Left forelimb (tissue), 1 donor: ENCODE results near the gene POLR3E.
"Not testable (repeated sequence)": the region's sequence is repeated elsewhere in the genome, so short reads cannot be mapped to it uniquely, and the experiment has no call there.

ENCODE experiments used
- DNase-seq: peaks from one replicate; pipeline ENCODE4 v3.0.0-alpha.2; 2018; ENCODE audit warnings: low spot score

POLR3E gene

DNA sequence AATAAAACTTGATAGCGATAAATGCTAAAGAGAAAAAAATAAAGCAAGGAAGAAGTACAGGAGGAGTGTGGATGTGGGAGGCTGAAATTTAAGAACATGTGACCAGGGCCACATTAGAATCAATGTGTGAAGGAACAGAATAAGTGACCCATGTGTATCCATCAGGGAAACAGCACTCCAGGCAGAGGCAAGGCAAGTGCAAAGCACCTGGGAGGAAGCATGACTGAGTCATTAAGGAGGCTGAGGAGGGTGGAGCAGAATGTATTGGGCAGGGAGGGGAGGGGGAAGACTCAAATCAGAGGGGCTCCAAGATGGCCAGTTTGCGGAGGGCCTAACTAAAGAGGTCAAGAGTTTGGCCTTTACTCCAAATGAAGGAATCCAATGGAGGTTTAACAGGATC lies 69.2 kb downstream of the POLR3E start:
- DNase-seq, result no peak

DNA sequence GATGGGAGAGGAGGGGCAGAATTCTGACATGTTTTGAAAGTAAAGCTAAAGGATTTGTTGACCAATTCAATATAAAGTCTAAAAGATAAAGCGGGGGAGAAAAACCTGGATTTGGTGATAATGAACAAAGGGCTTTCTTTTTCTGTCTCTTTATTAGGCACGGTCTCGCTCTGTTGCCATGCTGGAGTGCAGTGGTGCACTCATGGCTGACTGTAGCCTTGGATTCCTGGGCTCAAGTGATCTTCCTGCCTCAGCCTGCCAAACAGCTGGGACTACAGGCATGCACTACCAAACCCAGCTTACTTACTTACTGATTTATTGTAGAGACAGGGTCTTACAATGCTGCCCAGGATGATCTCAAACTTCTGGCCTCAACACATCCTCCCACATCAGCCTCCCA lies 69.7 kb downstream of the POLR3E start:
- DNase-seq, result no peak

DNA sequence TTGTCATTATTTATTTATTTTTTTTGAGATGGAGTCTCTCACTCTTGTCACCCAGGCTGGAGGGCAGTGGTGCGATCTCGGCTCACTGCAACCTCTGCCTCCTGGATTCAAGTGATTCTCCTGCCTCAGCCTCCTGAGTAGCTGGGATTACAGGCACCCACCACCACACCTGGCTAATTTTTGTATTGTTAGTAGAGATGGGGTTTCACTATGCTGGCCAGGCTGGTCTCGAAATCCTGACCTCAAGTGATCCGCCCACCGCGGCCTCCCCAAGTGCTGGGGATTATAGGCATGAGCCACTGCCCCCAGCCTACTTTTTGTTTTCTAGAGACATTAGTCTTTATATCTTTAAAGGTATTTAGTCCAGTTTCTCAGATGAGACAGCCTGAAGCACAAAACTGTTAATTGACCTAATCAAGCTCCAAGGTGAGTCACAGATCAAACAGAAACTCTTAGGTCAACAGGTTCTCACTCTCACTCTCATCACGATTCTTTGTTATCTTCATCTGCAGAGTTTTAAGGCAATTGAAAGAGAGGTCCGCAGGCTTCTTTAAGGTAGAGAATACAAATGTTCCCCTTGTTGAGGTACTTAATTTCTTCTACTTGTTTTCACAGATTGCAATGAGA lies 71.1 kb downstream of the POLR3E start:
- not testable (repeated sequence) for DNase-seq

DNA sequence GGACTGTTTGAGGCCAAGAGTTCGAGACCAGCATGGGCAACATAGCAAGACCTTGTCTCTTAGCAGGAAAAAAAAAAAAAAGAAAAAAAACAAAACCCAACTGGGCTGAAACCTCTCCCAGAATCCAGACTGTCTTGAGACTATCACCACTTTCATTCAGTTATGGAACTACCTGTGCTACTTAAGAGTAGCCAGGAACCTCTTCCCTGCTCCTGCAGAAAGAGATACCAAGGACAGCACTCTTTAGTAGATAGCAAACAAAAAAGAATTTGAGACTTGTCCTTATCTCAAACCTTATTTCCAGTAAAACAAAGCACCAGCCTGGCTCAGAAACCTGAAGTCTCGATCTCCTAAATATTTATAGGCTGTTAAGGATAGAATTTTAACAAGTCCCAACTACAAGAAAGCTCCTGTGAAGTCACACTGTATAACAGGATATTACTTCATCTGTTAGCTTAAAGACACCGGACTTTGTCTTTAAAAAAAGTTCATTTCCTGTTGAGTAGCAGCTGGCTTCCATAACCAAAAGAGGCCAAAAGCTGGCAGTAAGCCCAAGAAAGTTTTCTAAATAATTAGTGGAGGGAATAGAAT lies 72.1 kb downstream of the POLR3E start:
- DNase-seq, result no peak

DNA sequence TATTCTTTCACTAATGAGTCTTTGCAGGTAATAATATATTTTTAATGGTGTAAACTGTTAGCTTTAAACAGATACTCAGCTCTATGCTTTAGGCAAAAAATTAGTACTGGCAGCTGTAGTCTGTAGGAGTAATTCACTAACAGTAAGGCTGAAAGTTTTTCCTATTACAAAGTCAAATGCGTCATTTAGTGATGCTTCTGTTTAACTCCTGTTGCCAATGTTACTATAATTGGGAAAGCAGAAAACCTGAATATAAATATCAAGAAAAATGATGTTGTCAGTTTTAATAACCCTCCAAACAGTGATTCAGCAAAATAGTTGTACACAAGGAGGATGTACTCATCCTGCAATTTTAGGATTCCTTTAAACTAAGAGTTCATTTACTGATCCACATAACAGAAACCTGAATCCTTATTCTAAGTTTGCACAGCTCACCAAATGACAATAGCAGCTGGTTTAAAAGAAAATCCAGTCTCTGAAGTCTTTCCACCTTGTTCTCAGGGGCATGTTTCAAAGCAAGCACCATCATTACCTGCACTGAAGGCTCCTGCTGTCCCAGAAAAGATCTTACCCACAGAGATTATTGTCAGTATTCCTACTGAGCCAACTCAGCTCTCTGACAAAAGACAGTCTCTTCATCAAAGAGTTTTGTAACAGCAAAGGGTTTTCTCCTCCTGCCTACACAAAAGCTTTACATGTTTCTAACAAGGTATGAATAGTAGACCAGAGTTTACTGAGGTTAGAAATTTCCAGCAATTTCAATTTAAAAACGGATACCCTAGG lies 73.0 kb downstream of the POLR3E start:
- no peak for DNase-seq

DNA sequence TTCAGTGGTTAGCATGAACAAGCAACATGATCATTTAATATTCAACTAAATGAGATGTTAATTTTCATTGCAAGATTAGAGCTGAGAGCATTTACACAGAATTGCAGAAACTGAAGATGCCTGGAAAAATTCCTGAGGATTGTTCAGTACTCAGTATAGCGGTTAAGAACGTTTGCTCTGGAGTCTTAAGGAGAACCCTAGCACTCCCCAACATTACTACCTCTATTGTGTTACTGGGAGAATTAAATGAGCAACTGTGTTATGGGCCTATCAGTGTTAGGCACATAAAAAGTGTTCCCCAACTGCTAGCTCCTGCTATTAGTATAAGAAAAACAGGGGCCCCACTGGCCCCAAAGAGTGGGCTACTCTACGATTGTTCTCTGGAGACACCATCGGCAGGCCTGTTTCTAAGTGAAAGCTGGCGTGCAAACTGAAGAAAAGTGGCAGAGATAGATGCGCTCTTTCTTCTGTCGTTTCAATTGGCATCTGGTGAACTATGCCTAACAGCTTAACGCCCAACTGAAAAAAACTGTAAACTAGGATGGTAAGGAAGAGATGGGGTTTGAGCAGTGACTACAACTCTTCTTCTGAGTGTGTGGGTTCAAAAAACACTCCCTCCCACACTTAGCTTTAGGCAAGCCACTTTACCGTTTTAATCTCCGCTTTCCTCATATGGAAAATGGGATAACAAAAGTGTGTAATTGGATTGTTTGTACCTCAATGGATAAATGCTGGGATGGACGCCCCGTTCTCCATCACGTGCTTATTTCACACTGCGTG lies 75.9 kb downstream of the POLR3E start:
- DNase-seq, result no peak

DNA sequence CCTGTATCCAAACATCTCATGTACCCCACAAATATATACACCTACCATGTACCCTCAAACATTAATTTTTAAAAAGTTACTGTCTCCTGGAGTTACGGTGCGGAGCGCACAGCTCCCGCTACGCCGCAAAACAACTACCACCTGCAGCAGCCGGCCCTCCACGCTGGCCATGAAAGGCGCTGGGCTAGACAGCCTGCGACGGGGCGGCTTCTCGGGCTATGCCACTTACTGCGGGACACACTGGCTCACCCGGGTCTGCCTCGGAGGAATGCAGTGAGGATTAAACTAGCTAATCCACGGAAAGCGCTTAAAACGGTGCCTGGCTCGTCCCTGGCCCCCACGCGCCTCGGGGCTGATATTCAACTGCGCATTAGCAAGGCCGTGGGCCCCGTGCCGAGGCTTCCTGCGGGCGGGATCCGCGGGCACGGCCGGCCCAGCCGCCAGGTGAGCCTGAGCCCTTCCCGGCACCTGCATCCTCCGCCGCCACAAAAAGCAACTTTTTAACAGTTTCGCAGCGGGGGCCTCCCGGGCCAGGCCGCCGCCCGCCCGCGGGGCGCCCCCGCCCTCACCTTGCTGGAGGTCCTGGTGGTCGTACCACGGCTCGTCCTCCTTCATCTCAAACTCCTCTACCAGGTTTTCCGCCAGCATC lies 76.6 kb downstream of the POLR3E start:
- DNase-seq, result peak; percentile 73

DNA sequence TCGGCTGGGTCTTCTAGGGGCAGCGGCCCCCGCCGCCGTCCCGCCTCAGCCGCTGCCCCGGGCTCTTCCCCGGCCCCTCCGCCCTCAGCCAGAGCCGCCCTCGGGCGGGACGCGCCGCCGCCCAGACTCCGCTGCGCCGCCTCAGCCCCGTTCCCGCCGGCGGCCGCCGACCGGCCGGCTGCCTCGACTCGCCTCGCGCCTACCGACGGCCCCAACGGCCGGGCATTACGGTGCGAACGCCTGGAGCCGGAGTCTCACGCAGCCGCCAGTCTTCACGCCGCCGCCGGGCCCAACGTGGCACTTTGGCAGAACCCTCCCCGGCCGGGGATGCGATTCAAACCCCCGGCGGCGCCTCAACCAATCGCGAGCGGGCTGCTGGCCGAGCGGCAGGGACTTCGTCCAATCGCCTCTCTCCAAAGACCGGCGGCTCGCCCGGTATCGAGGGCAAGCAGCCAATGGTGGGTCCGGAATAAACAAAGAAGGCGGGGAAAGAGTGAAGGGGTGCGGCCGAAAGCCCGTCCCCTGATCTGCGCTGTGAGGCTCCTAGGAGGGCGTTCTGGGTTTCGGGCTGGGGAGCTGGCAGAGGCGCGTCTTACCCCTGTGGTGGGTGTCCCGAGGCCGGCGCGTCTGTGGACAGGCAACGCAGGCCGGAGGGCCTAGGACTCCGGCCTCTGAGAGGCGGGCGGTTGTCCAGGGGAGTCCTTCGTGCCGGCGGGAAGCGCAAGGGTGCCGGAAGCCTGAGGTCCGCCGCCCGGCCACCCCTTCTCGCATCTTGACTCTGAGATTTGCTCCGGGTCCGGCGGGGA lies 77.3 kb downstream of the POLR3E start, which contains the start of gene CDR2:
Gene CDR2, minus strand, starts transcription at position 309 of the 806 bp plus-strand sequence. CDS start 310 bp downstream, outside the sequence.
- DNase-seq, result peak; percentile 99

DNA sequence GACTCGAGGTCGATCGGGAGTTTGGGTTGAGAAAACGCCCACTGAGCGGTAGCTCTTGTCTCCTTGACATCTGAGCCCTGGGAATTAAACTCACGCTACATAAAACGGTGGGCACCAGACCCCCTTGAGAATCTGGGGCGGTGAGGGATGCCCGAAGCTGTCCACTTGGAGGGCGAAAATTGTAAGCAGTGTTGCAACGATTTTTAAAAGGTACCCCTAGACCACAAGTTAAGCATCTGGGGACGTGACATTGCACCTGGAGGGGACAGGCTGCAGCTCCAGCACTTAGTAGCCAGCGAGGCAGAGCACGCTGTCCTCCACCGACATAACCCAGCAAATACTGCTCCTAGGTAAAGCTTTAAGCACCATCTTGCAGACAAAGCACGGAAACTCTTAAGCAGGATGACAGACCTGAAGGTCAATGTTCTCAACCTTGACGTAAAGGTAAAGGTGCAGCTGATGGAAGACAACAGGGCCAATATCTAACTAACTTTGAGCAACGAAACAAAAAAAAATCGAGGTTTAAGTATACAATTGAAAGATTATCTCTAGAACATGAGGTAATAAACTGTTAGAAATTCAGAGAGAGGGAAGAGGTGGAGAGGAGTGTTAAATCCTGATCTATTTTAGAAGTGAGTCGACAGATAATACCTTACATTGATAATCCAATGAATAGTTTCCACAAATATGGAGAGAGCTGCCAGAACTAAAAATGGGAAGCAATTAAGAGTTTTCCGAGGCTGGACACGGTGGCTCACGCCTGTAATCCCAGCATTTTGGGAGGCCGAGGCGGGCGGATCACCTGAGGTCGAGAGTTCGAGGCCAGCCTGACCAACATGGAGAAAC lies 78.1 kb downstream of the POLR3E start:
- no peak for DNase-seq

DNA sequence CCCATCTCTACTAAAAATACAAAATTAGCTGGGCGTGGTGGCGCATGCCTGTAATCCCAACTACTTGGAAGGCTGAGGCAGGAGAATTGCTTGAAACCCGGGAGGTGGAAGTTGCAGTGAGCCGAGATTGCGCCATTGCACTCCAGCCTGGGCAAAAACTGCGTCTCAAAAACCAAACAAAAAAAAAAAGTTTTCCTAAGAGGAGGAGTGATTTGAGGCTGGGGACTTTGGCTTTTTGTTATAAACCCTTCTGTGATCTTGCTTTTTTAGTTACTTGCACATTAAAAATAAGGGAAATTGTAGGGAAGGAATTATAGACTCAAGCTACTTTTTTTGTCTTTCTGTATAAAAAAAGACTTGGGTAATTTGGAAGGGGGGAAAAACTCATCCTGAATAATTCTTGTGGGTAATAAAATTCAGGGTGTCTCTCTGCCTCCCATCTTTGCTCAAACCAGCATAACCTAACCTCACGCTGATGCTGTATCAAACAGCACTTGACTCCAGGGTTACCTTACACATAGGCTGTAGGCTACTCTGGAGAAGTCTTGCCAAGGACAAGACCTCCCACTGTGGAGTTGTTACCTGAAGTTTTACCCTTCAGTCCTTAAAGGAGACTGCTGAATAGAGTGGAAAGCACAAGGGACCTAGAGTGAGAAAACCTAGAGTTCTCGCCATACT lies 78.9 kb downstream of the POLR3E start:
- DNase-seq, result no peak

DNA sequence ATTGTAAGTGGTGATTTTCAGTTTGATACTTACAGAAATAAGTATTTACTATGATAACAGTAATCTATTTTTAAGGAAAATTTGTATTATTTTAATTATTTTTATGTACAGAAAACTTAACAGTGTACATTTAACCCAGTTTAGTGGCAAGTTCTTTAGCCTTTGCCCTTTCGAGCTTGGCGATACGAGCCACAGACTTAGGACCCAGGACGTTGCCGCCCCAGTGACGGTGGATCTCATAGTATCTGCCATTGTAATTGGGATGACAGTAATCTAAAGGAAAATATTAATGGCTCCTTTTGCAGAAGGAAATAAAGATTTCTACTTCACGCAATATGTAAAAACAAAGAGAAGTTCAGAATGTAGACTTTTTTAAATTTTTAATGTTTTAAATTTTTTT lies 82.4 kb downstream of the POLR3E start:
- DNase-seq, result no peak

DNA sequence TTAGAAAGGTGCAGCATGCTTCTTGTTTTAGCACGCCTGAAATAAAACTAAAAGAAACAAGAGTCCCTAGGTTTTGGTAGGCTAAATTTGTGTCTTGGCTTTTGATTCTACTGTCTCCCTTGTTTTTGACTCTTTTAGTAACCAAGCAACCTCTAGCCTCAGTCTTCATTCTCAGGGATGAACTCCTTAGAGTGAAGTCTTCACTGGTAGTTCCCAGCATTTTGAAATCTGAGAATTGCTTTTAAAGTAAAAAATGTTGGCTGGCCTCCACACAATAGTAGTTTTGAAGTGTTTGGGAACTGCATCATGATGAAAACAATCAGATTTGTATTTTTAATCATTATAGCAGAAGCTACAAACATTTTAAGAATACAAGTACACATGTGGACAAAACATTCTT lies 83.3 kb downstream of the POLR3E start:
- DNase-seq, result no peak

DNA sequence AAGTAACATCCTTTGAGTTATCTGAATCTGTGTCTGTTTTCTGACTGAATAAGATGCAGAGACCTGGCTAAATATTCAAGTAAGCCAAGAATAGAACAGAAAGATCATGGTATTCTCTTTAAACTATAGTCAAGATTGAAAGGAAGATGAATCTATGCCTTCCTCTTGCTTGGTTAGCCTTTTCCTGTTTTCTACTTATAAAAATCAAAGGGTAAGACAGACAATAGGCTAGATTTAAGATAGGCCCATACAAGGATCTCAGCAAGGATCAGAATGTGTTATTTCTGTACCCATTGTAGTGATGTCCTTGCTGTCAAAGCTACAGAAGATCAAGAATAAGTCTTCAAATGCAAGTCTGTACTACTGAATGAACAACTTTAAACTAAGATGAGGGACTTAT lies 84.2 kb downstream of the POLR3E start:
- no peak for DNase-seq

DNA sequence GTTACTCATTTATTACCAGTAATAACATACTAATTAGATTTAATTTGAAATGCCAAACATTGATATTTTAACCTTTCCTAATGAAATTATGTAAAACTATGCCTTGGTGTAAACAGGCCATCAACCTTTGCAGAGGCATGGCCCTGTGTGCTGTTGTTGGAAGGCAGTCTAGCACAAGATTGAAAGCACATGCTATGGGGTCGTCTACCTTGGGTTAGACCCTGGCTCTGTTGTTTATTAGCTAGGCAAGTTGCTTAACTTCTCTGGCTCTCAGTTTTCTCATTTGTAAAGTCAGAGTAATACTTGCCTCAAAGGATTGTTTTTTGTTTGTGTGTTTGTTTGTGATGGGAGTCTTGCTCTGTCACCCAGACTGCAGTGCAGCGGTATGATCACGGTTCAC lies 86.6 kb downstream of the POLR3E start:
- no peak for DNase-seq
